SU-DHL-6 (cell line): Measurements from ENCODE around the gene SMAP1.

Experiments
- H2AFZ ChIP-seq: fragments of 200-600 bp; sonication (generic); 2 replicates; pipeline ENCODE4 v1.6.1; 2014; ENCODE audit warnings: low read depth, mild to moderate bottlenecking, moderate library complexity, mixed read lengths, antibody characterized with exemption, low read length; ENCODE audit not compliant: severe bottlenecking
- H3F3A ChIP-seq: fragments of 200-600 bp; shearing (Covaris generic); 2 replicates; pipeline ENCODE4 v1.6.0; 2016; ENCODE audit warnings: antibody characterized with exemption, mild to moderate bottlenecking; ENCODE audit not compliant: insufficient read depth
- H3K27ac ChIP-seq: fragments of 200-600 bp; sonication (generic); 2 replicates; pipeline ENCODE4 v1.5.1; 2016; ENCODE audit warnings: low read depth, mild to moderate bottlenecking, low read length, moderate library complexity, mixed read lengths
- H3K27me3 ChIP-seq: fragments of 200-600 bp; sonication (generic), shearing (Covaris generic); 2 replicates; pipeline ENCODE4 v1.6.0; 2014; ENCODE audit warnings: mild to moderate bottlenecking, low read length
- H3K36me3 ChIP-seq: fragments of 200-600 bp; sonication (generic); 2 replicates; pipeline ENCODE4 v1.6.1; 2014; ENCODE audit warnings: mild to moderate bottlenecking, low read length, mixed read lengths
- H3K4me2 ChIP-seq: fragments of 300-600, 200-600 bp; shearing (Covaris generic), sonication (generic); 2 replicates; pipeline ENCODE4 v1.6.0; 2014; ENCODE audit warnings: low read length, low read depth, mild to moderate bottlenecking; ENCODE audit not compliant: poor library complexity, severe bottlenecking
- H3K4me3 ChIP-seq: fragments of 200-600 bp; sonication (generic); 2 replicates; pipeline ENCODE4 v1.5.1; 2014; ENCODE audit warnings: antibody characterized with exemption, low read length, mild to moderate bottlenecking, mixed read lengths; ENCODE audit not compliant: insufficient read depth, poor library complexity, severe bottlenecking
- H3K79me2 ChIP-seq: fragments of 200-600 bp; sonication (generic); 2 replicates; pipeline ENCODE4 v1.6.1; 2014; ENCODE audit warnings: mild to moderate bottlenecking, low read length, moderate library complexity; ENCODE audit not compliant: insufficient read depth
- H3K9ac ChIP-seq: fragments of 200-600 bp; sonication (generic); 2 replicates; pipeline ENCODE4 v1.7.0; 2014; ENCODE audit warnings: mild to moderate bottlenecking, low read length
- H3K9me2 ChIP-seq: fragments of 200-600 bp; sonication (generic); replicated peaks from 2 replicates; pipeline ENCODE4 v1.6.1; 2014; ENCODE audit warnings: low read length; ENCODE audit not compliant: insufficient read depth
- H3K9me3 ChIP-seq: fragments of 200-600 bp; sonication (generic); 2 replicates; pipeline ENCODE4 v1.6.1; 2014; ENCODE audit warnings: low read length, mixed read lengths; ENCODE audit not compliant: insufficient read depth
- H4K20me1 ChIP-seq: fragments of 200-600 bp; sonication (generic); 2 replicates; pipeline ENCODE4 v1.6.1; 2014; ENCODE audit warnings: low read depth, mild to moderate bottlenecking, antibody characterized with exemption, low read length, moderate library complexity, mixed read lengths
- CTCF ChIP-seq: fragments of 200-600 bp; sonication (generic); IDR thresholded peaks from one replicate; pipeline ENCODE4 v1.5.1; 2017; ENCODE audit warnings: antibody characterized with exemption, mild to moderate bottlenecking, low read length, moderate library complexity; ENCODE audit not compliant: insufficient read depth, poor library complexity, severe bottlenecking
- EZH2phosphoT487 ChIP-seq: fragments of 200-600 bp; sonication (generic), shearing (Covaris generic); conservative IDR thresholded peaks from 2 replicates; pipeline ENCODE4 v1.6.1; 2018; ENCODE audit warnings: mild to moderate bottlenecking, antibody characterized with exemption, low read length, moderate library complexity, mixed read lengths

The SMAP1 gene

DNA sequence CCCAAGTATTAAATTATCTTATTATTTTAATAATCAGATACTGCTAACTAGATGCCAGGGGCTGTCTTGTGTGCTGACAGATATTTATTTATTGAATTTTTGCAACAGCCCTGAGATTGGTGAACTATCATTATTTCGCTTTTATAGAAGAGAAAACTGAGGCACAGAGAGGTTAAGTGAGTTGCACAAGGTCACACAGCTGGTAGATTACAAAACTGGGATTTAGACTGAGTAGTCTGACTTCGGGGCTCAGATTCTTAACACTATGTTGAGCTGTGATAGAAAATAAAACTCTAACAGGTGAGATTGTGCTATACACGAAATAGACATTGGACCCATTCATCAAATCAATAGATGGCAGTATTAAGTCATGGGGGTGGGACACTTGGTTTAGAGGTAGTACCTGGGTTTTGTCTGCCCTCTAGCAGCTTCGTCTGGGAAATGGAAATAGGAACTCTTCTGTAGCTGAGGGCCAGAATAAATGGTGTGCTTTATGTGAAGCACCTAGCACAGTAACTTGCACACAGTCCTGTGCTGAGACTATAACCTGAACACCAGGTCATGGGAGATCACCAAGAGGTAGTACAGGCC is 175.7 kb downstream of the SMAP1 start:
- H3K27me3 ChIP-seq, result no peaks in the 10 kb centered on the region
- H3K36me3 ChIP-seq, result peaks cover 14% of the 10 kb centered on the region; the same call in 1 of the 2 replicates
- H2AFZ ChIP-seq, result no peak overlapping the region
- no peak overlapping the region for H3K27ac ChIP-seq
- peaks cover 1% of the 10 kb centered on the region; the same call in 1 of the 2 replicates for H3K9me3 ChIP-seq
- no peak overlapping the region for H3K4me2 ChIP-seq
- H3K9me2 ChIP-seq, result no peaks in the 10 kb centered on the region
- no peak overlapping the region for H3K9ac ChIP-seq
- TF ChIP-seq EZH2phosphoT487, result no peak
- TF ChIP-seq CTCF, result peak; percentile 14
- no peaks in the 10 kb centered on the region for H3K79me2 ChIP-seq
- no peaks in the 10 kb centered on the region for H3F3A ChIP-seq
- H3K4me3 ChIP-seq, result no peak overlapping the region
- H4K20me1 ChIP-seq, result no peaks in the 10 kb centered on the region

DNA sequence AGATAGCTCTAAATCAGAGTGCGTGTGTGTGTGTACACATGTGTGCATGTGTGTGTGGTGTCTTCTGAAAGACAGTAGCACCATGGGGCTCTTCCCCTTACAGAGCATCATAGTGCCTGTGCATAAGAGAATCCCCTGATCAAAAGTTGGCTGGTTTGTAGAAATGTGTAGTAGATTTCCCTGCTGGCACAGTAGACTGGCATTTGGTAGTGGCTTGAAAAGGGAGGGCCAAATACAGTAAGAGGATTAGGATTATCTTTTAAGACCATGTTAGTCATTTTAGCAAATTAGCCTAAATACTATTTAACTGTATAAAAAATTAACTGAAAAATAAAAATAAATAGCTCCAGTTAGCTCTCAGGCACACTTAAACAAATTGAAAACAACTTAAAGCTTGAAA is 176.6 kb downstream of the SMAP1 start:
- Histone ChIP-seq H3K9ac (no peak overlapping the region), H3K9me2 (no peaks in the 10 kb centered on the region), H3K9me3 (peaks cover 8% of the 10 kb centered on the region; the same call in 1 of the 2 replicates), H3K4me3 (no peak overlapping the region), H3K79me2 (no peaks in the 10 kb centered on the region), H3K36me3 (peaks cover 20% of the 10 kb centered on the region), H3K27me3 (no peaks in the 10 kb centered on the region), H3K27ac (no peak overlapping the region), H4K20me1 (no peaks in the 10 kb centered on the region), H3F3A (no peaks in the 10 kb centered on the region), H2AFZ (no peak overlapping the region), H3K4me2 (no peak overlapping the region)
- TF ChIP-seq CTCF, result no peak
- no peak for TF ChIP-seq EZH2phosphoT487

- no peaks in the 10 kb centered on the region for H4K20me1 ChIP-seq
- H3K27ac ChIP-seq, result no peak overlapping the region
- H3K27me3 ChIP-seq, result no peaks in the 10 kb centered on the region
- H3K9ac ChIP-seq, result no peak overlapping the region
- H3K4me2 ChIP-seq, result no peak overlapping the region
- no peaks in the 10 kb centered on the region for H3K79me2 ChIP-seq
- H3K36me3 ChIP-seq, result peaks cover 24% of the 10 kb centered on the region
- no peak overlapping the region for H2AFZ ChIP-seq
- no peak overlapping the region for H3K4me3 ChIP-seq
- H3K9me2 ChIP-seq, result no peaks in the 10 kb centered on the region
- TF ChIP-seq EZH2phosphoT487 (no peak), CTCF (no peak)
- H3K9me3 ChIP-seq, result peaks cover 8% of the 10 kb centered on the region; the same call in 1 of the 2 replicates
- no peaks in the 10 kb centered on the region for H3F3A ChIP-seq
Observed at GRCh38 chr6:70846207-70846835, 178.6 kb downstream of the SMAP1 start.
